H9 (cell line): ENCODE results near the gene RET. TPM values are rescaled to one million over a fixed set of nuclear protein-coding genes. Genes with fewer than 3 reads are reported as not detected.

Experiments used
- DNase-seq: peaks from one replicate; pipeline ENCODE4 v3.0.0-alpha.2; 2017
- H2AFZ ChIP-seq: one replicate; pipeline ENCODE4 v1.6.1; 2013; ENCODE audit warnings: mild to moderate bottlenecking, low read length, control low read depth, moderate library complexity
- H2AK5ac ChIP-seq: 2 replicates; pipeline ENCODE4 v1.6.1; 2013; ENCODE audit warnings: low read length, control low read depth, mixed read lengths; ENCODE audit not compliant: insufficient read length
- H2BK120ac ChIP-seq: one replicate; pipeline ENCODE4 v1.6.1; 2013; ENCODE audit warnings: low read depth, mild to moderate bottlenecking, low read length, control low read depth, inconsistent platforms; ENCODE audit not compliant: poor library complexity, severe bottlenecking
- H2BK12ac ChIP-seq: 2 replicates; pipeline ENCODE4 v1.6.1; 2013; ENCODE audit warnings: low read length, control low read depth, mixed read lengths, low read depth; ENCODE audit not compliant: insufficient read length
- H2BK15ac ChIP-seq: 2 replicates; pipeline ENCODE4 v1.6.1; 2013; ENCODE audit warnings: low read depth, low read length, control low read depth
- H2BK20ac ChIP-seq: one replicate; pipeline ENCODE4 v1.6.1; 2013; ENCODE audit warnings: low read depth, mild to moderate bottlenecking, low read length, control low read depth, inconsistent platforms; ENCODE audit not compliant: poor library complexity, severe bottlenecking
- H2BK5ac ChIP-seq: 2 replicates; pipeline ENCODE4 v1.6.1; 2013; ENCODE audit warnings: low read length, control low read depth, mixed read lengths; ENCODE audit not compliant: insufficient read length
- H3K14ac ChIP-seq: 2 replicates; pipeline ENCODE4 v1.6.1; 2013; ENCODE audit warnings: low read length, control low read depth; ENCODE audit not compliant: insufficient read depth
- H3K18ac ChIP-seq: 2 replicates; pipeline ENCODE4 v1.6.1; 2013; ENCODE audit warnings: low read depth, mild to moderate bottlenecking, mixed read lengths, low read length, control low read depth; ENCODE audit not compliant: insufficient read length
- H3K23ac ChIP-seq: 2 replicates; pipeline ENCODE4 v1.6.1; 2013; ENCODE audit warnings: low read length, control low read depth, mixed read lengths, low read depth; ENCODE audit not compliant: insufficient read length
- H3K23me2 ChIP-seq: 2 replicates; pipeline ENCODE4 v1.6.1; 2013; ENCODE audit warnings: low read depth, mild to moderate bottlenecking, mixed read lengths, low read length, control low read depth; ENCODE audit not compliant: insufficient read length, poor library complexity, severe bottlenecking
- H3K27ac ChIP-seq: 2 replicates; pipeline ENCODE4 v1.5.1; 2013; ENCODE audit warnings: low read length, control low read depth, mixed read lengths, low read depth; ENCODE audit not compliant: insufficient read length
- H3K27me3 ChIP-seq: 2 replicates; pipeline ENCODE4 v1.6.1; 2013; ENCODE audit warnings: low read length, control low read depth, inconsistent platforms; ENCODE audit not compliant: insufficient read depth
- H3K4ac ChIP-seq: 2 replicates; pipeline ENCODE4 v1.6.1; 2013; ENCODE audit warnings: low read depth, mild to moderate bottlenecking, control low read depth, inconsistent platforms, low read length, moderate library complexity
- H3K4me1 ChIP-seq: 2 replicates; pipeline ENCODE4 v1.6.1; 2013; ENCODE audit warnings: low read length, control low read depth, inconsistent platforms; ENCODE audit not compliant: insufficient read depth
- H3K4me2 ChIP-seq: 2 replicates; pipeline ENCODE4 v1.6.1; 2013; ENCODE audit warnings: low read length, control low read depth, mixed read lengths; ENCODE audit not compliant: insufficient read length, insufficient read depth
- H3K56ac ChIP-seq: 2 replicates; pipeline ENCODE4 v1.6.1; 2013; ENCODE audit warnings: low read depth, mild to moderate bottlenecking, mixed read lengths, low read length, control low read depth; ENCODE audit not compliant: insufficient read length
- H3K79me1 ChIP-seq: 2 replicates; pipeline ENCODE4 v1.6.1; 2013; ENCODE audit warnings: low read depth, mild to moderate bottlenecking, moderate library complexity, low read length, control low read depth, inconsistent platforms; ENCODE audit not compliant: insufficient read depth, poor library complexity, severe bottlenecking
- H3K79me2 ChIP-seq: 2 replicates; pipeline ENCODE4 v1.6.1; 2013; ENCODE audit warnings: low read length, control low read depth, inconsistent platforms; ENCODE audit not compliant: insufficient read depth
- H3K9ac ChIP-seq: 2 replicates; pipeline ENCODE4 v1.6.1; 2013; ENCODE audit warnings: low read length, control low read depth, mixed read lengths; ENCODE audit not compliant: insufficient read length; ENCODE audit errors: extremely low read depth
- H3K9me3 ChIP-seq: one replicate; pipeline ENCODE4 v1.6.1; 2013; ENCODE audit warnings: low read depth, low read length, inconsistent platforms; ENCODE audit not compliant: control insufficient read depth
- H3T11ph ChIP-seq: one replicate; pipeline ENCODE4 v1.6.1; 2013; ENCODE audit warnings: mild to moderate bottlenecking, low read length, control low read depth, inconsistent platforms
- H4K20me1 ChIP-seq: one replicate; pipeline ENCODE4 v1.6.1; 2013; ENCODE audit not compliant: control insufficient read depth, insufficient read length, insufficient read depth
- H4K5ac ChIP-seq: 2 replicates; pipeline ENCODE4 v1.6.1; 2013; ENCODE audit warnings: low read depth, mild to moderate bottlenecking, mixed read lengths, low read length, control low read depth; ENCODE audit not compliant: insufficient read length
- H4K8ac ChIP-seq: replicated peaks from 2 replicates; pipeline ENCODE4 v1.6.1; 2013; ENCODE audit warnings: low read length, control low read depth, mixed read lengths, low read depth; ENCODE audit not compliant: insufficient read length
- H4K91ac ChIP-seq: 2 replicates; pipeline ENCODE4 v1.6.1; 2013; ENCODE audit warnings: low read depth, mild to moderate bottlenecking, moderate library complexity, mixed read lengths, low read length, control low read depth; ENCODE audit not compliant: insufficient read length
- H3K27ac Mint-ChIP-seq, 3 experiments: 2 replicates in 2 of 3; 3 replicates in 1 of 3; pipeline ENCODE4 v1.8.0; 2020 to 2021; ENCODE audit warnings: mixed read lengths in 3 of 3, mild to moderate bottlenecking in 1 of 3, moderate library complexity in 1 of 3
- H3K27me3 Mint-ChIP-seq: 2 replicates; pipeline ENCODE4 v1.8.0; 2021; ENCODE audit warnings: low read depth, mild to moderate bottlenecking, moderate library complexity, mixed read lengths
- H3K36me3 Mint-ChIP-seq, 3 experiments: 2 replicates in 2 of 3; 3 replicates in 1 of 3; pipeline ENCODE4 v1.8.0; 2020 to 2021; ENCODE audit warnings: low read depth in 3 of 3, mixed read lengths in 3 of 3; ENCODE audit not compliant: insufficient read depth in 1 of 3
- H3K4me1 Mint-ChIP-seq, 2 experiments: 2 replicates each; pipeline ENCODE4 v1.8.0; 2020; ENCODE audit warnings: mixed read lengths in 2 of 2
- H3K4me3 Mint-ChIP-seq, 2 experiments: 2 replicates in 1 of 2; 3 replicates in 1 of 2; pipeline ENCODE4 v1.8.0; 2020 to 2021; ENCODE audit warnings: mild to moderate bottlenecking in 2 of 2, mixed read lengths in 2 of 2, moderate library complexity in 1 of 2
- H3K9me3 Mint-ChIP-seq, 2 experiments: 2 replicates in 1 of 2; 3 replicates in 1 of 2; pipeline ENCODE4 v1.8.0; 2020; ENCODE audit warnings: mild to moderate bottlenecking in 2 of 2, mixed read lengths in 2 of 2, moderate library complexity in 1 of 2
- WGBS: extraction: QIAGEN DNeasy Blood & Tissue Kit; methylation state at CpG from one replicate; pipeline ENCODE4 v1.1.7; 2013; ENCODE audit warnings: missing lambda C conversion rate, low lambda C conversion rate, mixed read lengths; ENCODE audit not compliant: insufficient read length; ENCODE audit errors: extremely low coverage; 5-methylcytosine and 5-hydroxymethylcytosine counted together
- total RNA-seq: library from RNA; stranded (reverse); gene quantifications from 2 replicates; pipeline ENCODE4 v1.2.1, GENCODE V29; 2021
- TF ChIP-seq, protein P1 (sequence below): fragments of 200-600 bp; sonication (generic); conservative IDR thresholded peaks from 3 replicates; pipeline ENCODE4 v1.8.0; 2021; ENCODE audit warnings: antibody characterized with exemption, mild to moderate bottlenecking

RET gene
- total RNA-seq, 1 experiment from 2014 or later: 12.2 TPM

DNA sequence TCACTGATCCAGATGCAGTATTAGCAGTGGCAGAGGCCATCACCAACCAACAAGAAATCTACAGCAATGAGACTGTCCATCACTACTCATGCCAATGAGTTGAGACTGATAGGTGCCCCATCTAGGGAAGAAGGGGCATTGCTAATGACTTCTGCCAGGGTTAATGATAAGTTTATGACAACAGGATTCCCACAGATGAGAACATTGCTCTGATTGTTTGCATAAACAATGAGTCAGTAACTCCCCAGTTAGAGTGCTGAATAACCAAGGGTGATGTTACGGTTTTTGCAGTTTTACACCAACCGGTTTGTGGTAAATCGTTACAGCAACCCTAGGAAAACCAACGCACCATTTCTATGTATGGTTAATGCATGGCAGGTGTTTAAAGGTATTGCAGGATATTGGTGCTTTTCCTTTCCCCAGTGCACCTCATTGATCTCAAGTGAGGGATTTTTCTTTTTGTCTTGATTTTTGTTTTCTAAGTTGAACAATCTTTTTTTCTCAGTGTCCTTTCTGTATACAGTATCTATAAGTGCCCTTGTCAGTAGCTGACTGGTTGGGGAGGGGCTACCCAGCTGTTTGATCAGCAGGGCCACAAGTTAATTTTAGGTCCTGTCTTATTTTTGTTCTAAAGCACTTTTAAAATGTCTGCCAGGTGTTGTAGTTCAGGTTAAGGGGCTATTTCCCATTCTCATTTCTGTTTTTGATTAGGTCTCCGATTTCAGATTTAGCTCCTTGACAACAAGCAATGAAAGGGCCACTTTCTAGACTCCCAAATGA lies 57.4 kb downstream of the RET start:
- no peak overlapping the region for H2AFZ ChIP-seq
- H4K91ac ChIP-seq: no peak overlapping the region
- H3K27me3 ChIP-seq: no peaks in the 10 kb centered on the region
- H3K4me3 Mint-ChIP-seq: no peak overlapping the region
- no peak overlapping the region for H2BK12ac ChIP-seq
- H3K4ac ChIP-seq: no peak overlapping the region
- H3K4me1 Mint-ChIP-seq: peaks cover 13 to 15% of the 10 kb centered on the region in 2 experiments
- H3K4me1 ChIP-seq: no peaks in the 10 kb centered on the region; the same call in 1 of the 2 replicates
- H4K5ac ChIP-seq: no peak overlapping the region
- H3K9me3 ChIP-seq: no peaks in the 10 kb centered on the region
- H2BK120ac ChIP-seq: no peak overlapping the region
- H3K23ac ChIP-seq: no peak overlapping the region
- no peak overlapping the region for H3K14ac ChIP-seq
- H3K79me2 ChIP-seq: no peaks in the 10 kb centered on the region
- H2BK15ac ChIP-seq: no peak overlapping the region
- no peak overlapping the region for H2AK5ac ChIP-seq
- no peaks in the 10 kb centered on the region for H3K79me1 ChIP-seq
- H3K56ac ChIP-seq: no peak overlapping the region
- peaks cover 5% of the 10 kb centered on the region for H3K23me2 ChIP-seq
- H2BK5ac ChIP-seq: no peak overlapping the region
- no peak overlapping the region for H3K27ac ChIP-seq
- no peak overlapping the region for H3K4me2 ChIP-seq
- no CpG with 5 or more reads among the region's 5 CpGs for WGBS
- H4K8ac ChIP-seq: no peak overlapping the region
- H3K9ac ChIP-seq: no peak overlapping the region
- no peaks in the 10 kb centered on the region for H4K20me1 ChIP-seq
- no peaks in the 10 kb centered on the region for H3K9me3 Mint-ChIP-seq
- no peak overlapping the region for H3K27ac Mint-ChIP-seq
- H3K18ac ChIP-seq: no peak overlapping the region
- no peak for DNase-seq
- no peak overlapping the region for H3T11ph ChIP-seq
- H3K27me3 Mint-ChIP-seq: peaks cover 5% of the 10 kb centered on the region
- H2BK20ac ChIP-seq: no peak overlapping the region
- H3K36me3 Mint-ChIP-seq: no peaks in the 10 kb centered on the region; a peak in 1 of 7 replicates
- TF ChIP-seq, protein P1, sequence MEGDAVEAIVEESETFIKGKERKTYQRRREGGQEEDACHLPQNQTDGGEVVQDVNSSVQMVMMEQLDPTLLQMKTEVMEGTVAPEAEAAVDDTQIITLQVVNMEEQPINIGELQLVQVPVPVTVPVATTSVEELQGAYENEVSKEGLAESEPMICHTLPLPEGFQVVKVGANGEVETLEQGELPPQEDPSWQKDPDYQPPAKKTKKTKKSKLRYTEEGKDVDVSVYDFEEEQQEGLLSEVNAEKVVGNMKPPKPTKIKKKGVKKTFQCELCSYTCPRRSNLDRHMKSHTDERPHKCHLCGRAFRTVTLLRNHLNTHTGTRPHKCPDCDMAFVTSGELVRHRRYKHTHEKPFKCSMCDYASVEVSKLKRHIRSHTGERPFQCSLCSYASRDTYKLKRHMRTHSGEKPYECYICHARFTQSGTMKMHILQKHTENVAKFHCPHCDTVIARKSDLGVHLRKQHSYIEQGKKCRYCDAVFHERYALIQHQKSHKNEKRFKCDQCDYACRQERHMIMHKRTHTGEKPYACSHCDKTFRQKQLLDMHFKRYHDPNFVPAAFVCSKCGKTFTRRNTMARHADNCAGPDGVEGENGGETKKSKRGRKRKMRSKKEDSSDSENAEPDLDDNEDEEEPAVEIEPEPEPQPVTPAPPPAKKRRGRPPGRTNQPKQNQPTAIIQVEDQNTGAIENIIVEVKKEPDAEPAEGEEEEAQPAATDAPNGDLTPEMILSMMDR: no peak
